Stimulated activated CD8-positive, alpha-beta memory T cell treated with anti-CD3 and anti-CD28 coated beads, Interleukin-4, amount 100 ng/mL, for 1 hour (primary cell): Measurements from ENCODE around the gene APEX2.
"Not testable (repeated sequence)": the region's sequence is repeated elsewhere in the genome, so short reads cannot be mapped to it uniquely, and the experiment has no call there.

ENCODE experiments used
- DNase-seq, 2 donors: peaks; one replicate each; pipeline ENCODE4 v3.0.0-alpha.2; 2020; ENCODE audit warnings: low read depth in 2 of 2, low spot score in 1 of 2

The APEX2 gene

GRCh38 chrX:55008571-55009358 lies 8.6 kb downstream of the APEX2 start:
- DNase-seq = no peak

GRCh38 chrX:55011294-55011693 lies 11.1 kb downstream of the APEX2 start:
- DNase-seq = no peak

DNA sequence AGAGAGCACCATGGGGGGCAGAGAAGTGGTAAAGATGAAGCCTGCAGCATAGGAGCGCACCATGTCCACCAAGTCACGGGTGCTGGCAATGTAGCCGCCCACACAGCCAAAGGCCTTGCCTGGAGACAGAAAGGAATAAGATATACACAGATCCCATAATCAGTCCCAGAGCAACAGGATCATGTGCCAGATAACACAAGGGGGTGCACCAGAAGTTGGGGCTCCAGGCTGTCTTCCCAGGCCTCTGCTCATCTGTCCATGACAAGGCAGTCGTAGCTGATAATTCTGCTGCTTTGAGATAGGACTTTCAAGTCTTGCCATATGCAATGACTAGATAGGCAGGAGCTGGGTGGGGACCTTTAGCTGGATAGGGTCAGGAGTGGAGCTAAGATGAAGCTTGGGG lies 14.7 kb downstream of the APEX2 start:
- DNase-seq = no peak

DNA sequence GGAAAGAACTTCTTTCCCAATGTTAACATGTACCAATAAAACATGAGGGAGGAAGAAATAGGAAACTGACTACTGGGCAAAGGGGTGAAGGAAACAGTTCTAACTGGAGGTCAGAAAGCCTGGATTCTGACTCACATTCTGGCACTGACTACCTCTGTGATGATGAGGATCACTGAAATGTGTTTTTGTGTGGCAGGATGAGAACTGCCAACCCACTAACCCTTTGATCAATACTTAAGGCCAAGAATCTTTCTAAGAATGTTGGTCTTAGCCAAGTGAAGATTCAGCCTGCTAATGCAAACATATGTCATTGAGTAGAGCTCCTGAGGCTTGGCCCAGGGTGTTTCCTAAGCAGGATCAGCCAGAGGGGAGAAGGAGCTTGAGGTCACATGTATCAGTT lies 26.0 kb downstream of the APEX2 start:
- DNase-seq = no peak

GRCh38 chrX:55026840-55027239 lies 26.7 kb downstream of the APEX2 start:
- no peak for DNase-seq

GRCh38 chrX:55028040-55028439 lies 27.9 kb downstream of the APEX2 start:
- no peak for DNase-seq

- DNase-seq = no peak
Measured at GRCh38 chrX:55028611-55029010, 28.4 kb downstream of the APEX2 start.

DNA sequence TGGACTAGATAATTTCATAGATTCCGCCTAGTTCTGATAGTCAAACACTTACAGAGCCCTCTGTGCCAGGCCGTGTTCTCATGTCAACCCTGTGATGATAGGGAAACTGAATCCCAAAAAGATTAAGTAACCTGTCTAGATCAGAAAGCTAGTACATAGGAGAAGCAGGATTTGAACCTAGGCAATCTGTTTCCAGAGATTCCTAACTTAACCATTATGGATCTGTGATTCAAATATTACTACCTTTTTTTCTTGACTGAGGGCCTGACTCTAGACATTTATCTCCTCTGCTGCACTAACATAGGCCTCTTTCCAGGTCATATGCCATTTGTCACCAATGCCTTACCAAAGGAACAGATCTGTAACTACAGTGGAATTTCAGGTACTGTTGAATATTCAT lies 29.1 kb downstream of the APEX2 start:
- no peak for DNase-seq

GRCh38 chrX:55030271-55031205 lies 30.4 kb downstream of the APEX2 start, which contains the start of gene ALAS2:
ALAS2 (minus strand) TSS chrX:55030977; CDS start chrX:55026000, 4,977 bp downstream.
- no peak for DNase-seq

- DNase-seq = no peak
Measured at GRCh38 chrX:55033429-55033828, 33.3 kb downstream of the APEX2 start.

DNA sequence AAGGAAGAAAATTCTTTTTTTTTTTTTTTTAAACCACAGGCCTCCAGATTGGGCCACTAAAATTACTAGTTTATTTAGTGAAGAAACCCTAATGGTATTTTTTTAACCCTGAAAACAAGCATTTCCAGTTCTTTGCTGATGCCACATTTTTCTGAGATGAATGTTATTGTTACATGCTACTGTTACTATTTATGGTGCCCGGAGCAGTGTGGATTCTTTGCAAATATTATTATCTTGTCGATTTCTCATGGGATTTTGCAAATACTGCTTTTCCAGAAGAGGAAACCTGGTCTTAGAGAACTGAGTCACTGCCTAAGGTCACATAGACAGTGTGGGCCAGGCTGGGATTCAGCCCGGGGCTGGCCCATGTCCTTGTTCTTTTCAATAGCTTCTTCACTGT lies 39.3 kb downstream of the APEX2 start:
- no peak for DNase-seq

GRCh38 chrX:55041514-55041913 lies 41.4 kb downstream of the APEX2 start:
- no peak for DNase-seq

GRCh38 chrX:55050599-55050998 lies 50.4 kb downstream of the APEX2 start:
- not testable (repeated sequence) for DNase-seq

DNA sequence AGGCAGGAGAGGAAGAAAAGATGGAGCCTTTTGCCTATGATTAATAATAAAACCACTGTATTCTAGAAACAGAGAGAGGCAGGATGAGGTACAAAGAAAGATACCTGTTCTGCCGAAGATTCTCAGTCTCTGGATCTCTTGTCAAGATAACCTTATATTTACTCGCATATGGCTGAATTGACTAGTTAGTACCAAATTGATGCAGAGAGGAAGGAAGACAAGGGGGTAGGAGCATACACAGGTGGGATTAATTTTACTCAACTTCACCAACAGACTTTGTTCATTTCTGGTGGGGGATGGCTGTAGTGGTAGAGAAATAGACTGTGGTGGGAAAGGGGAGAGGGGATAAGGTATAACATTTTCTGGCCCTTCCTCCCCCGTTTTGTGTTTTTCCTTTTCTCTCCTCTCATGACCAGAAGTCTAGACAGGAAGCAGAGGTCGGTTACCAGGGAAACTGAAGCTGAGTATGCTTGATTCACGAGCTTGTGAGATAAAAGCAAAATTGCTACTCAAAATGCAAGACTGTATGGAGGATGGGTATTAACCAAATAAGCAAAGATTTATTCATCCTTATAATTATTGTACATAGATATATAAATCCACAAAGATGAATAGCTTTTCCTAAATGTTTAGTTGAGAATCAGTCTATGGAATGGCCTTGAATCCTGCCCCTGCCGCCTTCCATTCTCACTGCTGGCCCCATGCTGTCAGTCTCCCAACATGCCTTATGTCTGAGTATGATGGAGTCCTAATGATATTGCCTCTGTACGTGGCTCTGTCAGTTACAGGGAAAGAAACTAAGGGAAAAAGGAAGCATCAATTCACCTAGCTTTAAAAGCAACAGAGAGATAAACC lies 56.9 kb downstream of the APEX2 start:
- DNase-seq = no peak

- DNase-seq = no peak
Measured at GRCh38 chrX:55057675-55058249, 57.6 kb downstream of the APEX2 start.
